NCI-H526 (cell line): Measurements from ENCODE around the gene MRPL58.

Experiments
- DNase-seq, 2 experiments: peaks; one replicate each; lab custom pipeline; 2025; lab: John Stamatoyannopoulos, UW

The MRPL58 gene

DNA sequence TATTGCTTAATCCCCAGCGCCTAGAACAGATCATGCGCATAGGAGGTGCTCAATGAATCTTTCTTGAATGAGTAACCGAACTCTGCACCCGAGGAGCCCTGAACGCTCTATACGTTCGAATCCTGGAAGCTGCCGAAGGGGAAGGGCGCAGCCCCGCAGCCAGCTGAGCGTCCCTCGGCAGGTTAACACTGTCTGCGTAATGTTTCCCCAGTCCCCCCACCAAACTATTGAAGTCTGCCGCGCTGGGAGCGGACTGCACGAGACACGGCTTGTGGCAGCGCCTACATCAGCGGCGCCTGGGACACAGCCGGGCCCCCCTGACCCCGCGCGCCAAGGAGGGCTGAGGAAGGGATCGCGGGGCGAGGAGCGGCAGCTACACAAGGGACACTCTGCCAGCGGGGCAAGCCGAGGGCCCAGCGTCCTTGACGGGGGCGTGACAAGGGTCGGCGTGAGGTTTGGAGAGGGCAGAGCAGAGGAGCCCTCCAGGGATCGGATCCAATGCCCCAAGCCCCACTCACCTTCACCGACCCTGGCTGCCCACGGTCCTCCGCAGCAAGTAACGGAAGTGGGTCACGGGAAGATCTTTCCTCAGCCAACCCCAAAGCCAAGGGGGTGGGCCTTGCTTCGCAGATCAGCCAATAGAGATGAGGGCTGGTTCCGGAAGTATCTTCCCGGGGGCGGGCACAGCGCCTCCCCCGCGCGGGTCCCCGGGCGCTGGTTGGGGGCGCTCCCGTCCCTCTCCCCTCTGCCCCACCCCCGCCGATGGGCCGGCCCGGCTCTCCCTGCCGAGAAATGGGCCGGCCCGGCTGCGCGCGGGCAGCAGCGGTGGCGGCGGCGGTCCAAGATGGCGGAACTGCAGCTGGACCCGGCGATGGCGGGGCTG lies 34.2 kb downstream of the MRPL58 start, which contains the start of the genes ATP5PD and KCTD2:
Gene ATP5PD (minus strand): TSS at position 563 of the 883 bp plus-strand sequence. CDS start 4,319 bp downstream, outside the sequence.
Gene KCTD2 (plus strand): TSS at position 819 of the 883 bp plus-strand sequence. CDS start 26 bp downstream, at position 845.
- DNase-seq, result peak; percentile 92 to 99

GRCh38 chr17:75047398-75048098 lies 35.1 kb downstream of the MRPL58 start:
- peak in 1 of 2 experiments; percentile 50 for DNase-seq

DNA sequence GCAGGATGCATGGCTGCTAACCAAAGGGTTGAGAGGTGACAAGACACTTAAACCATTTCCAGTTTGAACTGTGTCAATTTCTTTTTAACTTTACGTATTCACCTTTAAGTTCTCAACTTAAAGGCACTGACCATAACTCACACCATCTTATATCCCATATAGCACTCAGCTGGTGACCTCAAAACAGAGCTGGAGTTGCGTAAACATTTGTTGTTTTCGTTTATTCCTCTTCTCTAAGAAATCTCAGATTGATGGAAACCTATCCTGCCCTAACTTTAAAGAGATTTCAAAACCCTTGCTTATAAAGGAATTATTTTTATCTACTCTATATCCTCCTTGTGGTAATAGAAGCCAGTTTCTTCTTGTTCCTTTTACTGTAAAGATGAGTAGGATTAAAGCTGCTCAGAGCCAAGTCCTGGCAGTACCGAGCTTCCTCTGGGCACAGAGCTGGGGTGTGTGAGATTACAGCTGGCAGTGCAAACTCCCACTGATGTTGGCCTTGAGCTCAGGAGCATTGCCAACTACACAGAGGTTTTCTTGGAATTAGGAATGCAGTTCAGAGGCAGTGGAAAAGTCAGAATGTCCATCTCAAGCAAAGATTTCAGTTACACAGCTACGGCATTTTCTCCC lies 35.9 kb downstream of the MRPL58 start:
- no peak for DNase-seq

- no peak for DNase-seq
These were observed 36.6 kb downstream of the MRPL58 start for GRCh38 chr17:75049057-75049456.

DNA sequence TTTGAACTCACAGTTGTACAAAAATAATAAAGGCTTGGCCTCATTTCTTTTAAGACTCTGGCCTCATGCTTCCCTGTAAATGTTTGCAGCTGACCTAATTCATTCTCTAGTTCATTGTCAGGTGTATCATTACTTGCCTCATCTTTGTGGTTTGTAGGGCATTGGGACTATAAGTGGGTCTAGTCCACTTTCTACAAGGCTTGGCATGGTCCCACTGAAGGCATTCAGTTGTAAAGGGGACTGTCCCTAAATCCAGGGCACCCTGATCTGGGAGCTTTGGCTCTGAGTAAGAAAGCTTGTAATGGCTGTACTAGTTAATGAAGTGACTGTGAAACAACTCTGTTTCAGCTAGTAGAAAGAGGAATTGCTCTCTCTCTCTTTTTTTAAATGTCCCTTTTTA lies 37.2 kb downstream of the MRPL58 start:
- DNase-seq, result no peak

DNA sequence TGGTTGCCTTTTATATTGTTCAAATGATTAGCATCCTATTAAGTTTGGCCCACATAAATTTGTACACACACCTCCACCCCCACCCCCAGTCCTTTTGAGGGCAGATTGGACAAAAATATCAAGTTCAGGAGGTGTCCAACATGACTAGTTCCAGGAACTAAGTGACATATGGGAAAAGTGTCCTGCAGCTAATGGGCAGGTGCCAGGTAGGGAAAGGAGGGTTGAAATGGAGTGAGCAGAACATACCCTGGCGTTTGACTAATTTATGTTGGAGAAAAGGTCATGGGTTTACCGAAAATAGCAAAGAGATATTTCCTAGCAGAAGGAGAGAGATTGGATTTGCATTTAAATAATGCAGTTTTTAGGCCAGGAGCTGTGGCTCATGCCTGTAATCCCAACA lies 39.5 kb downstream of the MRPL58 start:
- DNase-seq, result no peak

GRCh38 chr17:75059369-75060345 lies 47.2 kb downstream of the MRPL58 start:
- peak in 1 of 2 experiments; percentile 39 for DNase-seq

- no peak for DNase-seq
These were observed 48.1 kb downstream of the MRPL58 start for GRCh38 chr17:75060434-75061054.

GRCh38 chr17:75061055-75061438 lies 48.6 kb downstream of the MRPL58 start:
- DNase-seq, result no peak

DNA sequence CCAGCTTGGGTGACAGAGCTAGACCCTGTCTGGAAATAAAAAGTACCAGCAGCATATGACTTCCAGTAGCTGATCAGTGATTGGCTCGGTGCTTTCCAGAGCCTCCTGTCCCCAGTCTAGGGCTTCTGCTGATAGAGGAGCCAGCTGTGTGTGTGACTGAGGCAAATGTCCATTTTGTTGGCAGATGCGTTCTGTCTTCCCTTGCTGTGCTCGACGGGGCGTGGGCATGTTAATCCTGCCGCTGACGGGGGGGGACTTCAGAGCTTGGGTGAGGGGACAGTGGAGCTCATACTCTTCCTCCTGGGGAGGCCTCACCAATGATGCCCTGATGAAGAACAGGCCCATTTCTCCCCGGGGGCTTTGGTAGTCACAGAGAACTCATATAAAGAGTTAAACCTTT lies 49.1 kb downstream of the MRPL58 start:
- DNase-seq, result no peak

DNA sequence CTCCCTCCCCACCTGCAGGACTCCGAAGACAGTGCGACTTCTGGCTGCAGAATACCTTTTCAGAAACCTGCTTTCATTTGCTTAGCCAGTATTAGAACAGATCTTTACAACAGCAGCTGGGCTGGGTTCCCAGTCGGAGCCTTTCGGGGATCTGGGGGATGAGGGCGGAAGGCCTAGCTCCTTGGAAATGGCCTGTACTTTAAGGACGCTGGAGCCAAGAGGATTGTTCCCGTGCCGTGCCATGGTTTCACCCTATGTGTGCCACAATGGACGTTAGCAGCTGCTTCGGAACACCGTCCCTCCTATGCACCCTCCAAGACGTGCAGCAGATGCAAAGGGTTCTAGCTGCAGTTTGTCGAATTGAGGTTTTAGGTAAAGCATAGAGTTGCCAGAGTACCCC lies 50.7 kb downstream of the MRPL58 start:
- DNase-seq, result no peak

DNA sequence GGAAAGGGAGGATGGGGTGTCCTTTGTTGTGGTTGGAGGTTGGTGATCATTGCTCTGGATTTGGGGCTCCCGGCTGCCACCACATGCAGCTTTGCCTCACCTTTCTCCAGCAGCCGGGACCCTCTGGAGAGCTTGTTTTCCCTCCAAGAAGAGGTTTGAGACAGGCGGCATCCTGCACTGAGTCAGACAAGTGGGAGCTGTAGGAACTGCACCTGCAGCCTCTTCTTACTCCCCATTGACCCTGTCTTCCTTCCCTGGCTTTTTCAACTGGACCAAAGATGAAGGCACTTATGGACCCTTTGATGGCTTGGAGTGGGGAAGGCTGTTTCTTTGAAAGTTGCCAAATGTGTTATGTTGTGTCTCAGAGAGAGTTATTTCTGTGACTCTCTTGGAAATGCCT lies 51.2 kb downstream of the MRPL58 start:
- DNase-seq, result no peak

DNA sequence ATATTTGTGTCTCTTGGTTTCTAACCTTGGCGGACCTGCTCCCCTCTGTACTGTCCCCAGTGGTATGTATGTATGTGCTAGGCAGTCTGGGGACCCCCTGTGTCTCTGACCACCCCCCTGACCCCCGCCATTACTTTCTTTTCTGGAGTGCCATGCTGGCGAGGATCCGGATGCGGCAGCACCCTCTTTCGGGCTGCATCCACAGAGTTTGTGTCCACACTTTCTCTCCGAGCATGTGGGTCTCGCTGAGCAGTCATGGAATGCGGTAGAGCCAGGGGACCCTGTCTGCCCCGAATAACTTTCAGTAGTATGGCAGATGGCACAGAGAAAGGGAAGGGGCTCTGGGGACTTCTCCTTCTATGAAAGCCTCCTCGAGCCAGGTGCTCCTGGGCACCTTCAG lies 51.6 kb downstream of the MRPL58 start:
- DNase-seq, result no peak

DNA sequence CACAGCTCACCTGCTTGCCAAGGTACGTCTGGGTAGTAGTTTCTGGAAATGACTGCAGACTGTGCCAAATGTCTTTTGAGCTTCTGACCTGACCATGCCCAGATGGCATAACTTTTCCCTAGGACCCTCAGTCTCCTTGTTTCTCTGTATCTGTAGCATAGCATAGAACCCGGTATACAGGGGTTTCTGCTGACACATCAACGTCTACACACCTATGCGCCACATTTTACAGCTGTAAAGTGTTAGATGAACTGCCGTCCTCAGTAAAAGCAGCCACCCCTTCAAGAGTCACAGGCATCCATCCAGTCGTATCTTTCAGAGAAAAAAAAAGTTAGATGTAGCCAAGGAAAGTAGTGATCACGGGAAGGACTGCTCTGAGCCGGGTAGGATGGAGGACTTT lies 52.0 kb downstream of the MRPL58 start:
- no peak for DNase-seq

GRCh38 chr17:75064867-75065561 lies 52.5 kb downstream of the MRPL58 start:
- no peak for DNase-seq

DNA sequence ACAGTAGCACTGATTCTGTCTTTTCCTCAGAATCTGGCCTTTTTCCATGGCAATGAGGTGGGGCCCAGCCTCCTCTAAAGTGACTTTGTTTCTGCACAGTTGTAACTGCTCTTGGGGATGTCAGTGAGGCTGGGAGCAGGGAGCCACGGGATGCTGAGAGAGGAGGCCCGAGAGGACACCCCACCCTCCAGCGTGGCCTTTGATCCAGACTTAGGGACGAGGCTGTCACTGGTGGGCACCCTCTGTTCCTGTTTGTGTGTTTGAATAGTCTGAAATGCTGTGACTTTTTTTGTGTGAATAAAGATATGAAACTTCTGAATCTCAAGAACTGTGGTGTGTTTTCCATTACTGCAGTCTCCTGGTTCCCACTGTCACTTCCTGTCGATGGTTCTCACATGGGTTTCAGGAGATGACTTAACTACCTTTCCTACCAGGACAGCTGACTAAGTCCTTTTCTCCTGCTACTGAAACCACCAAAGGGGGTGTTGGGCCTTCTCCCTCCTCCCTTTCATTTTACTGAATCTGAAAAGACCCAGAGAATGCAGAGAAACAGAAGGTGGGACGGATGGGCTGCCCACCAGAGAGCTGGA lies 53.2 kb downstream of the MRPL58 start:
- DNase-seq, result no peak

- no peak for DNase-seq
These were observed 55.4 kb downstream of the MRPL58 start for GRCh38 chr17:75067856-75068255.

DNA sequence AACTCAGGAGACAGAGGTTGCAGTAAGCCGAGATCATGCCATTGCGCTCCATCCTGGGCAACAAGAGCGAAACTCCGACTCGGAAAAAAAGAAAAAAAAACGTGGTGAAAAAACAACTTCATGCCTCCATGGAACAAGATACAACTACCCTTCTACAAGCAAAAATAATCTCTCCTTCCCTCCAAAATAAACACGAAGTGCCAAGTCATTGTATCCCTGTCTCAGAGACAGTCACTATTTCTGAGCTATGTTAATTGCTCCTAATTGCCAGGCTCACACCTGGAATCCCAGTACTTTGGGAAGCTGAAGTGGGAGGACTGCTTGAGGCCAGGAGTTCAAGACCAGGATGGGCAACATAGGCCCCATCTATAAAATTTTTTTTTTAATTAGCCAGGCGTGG lies 56.3 kb downstream of the MRPL58 start:
- no peak for DNase-seq

DNA sequence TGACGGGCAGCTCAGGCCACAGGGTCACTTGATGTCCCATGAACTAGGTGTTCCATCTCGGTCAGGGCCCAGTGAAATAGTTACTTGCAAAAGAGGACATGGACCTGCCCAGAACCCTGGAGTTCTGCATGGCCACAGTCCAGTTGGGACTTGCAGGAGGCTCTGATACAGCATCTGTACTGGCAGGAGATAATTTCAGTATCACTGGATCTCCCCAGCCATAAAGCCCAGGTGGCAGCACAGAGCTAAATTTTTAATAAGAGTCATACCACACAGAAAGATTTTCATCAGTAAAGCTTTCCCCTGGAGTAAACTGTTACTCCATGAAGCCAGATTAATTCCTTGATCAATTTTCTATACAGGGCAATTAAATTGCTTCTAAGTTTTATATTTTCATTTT lies 57.3 kb downstream of the MRPL58 start:
- peak in 1 of 2 experiments; percentile 25 for DNase-seq
